Ectodermal cell (in vitro differentiated cells): Measurements from ENCODE around the gene SND1.

Experiments
- H3K27ac ChIP-seq: 2 replicates; pipeline ENCODE4 v1.7.0; 2013; ENCODE audit warnings: mild to moderate bottlenecking, low read depth, low read length; ENCODE audit not compliant: insufficient read depth, poor library complexity, severe bottlenecking
- H3K27me3 ChIP-seq: 2 replicates; pipeline ENCODE4 v1.7.0; 2013; ENCODE audit warnings: mild to moderate bottlenecking, low read length; ENCODE audit not compliant: insufficient read depth, control insufficient read depth, poor library complexity, severe bottlenecking
- H3K36me3 ChIP-seq: one replicate; pipeline ENCODE4 v1.7.0; 2013; ENCODE audit warnings: low read length; ENCODE audit not compliant: control insufficient read depth, insufficient read depth
- H3K4me1 ChIP-seq: one replicate; pipeline ENCODE4 v1.7.0; 2013; ENCODE audit warnings: low read length; ENCODE audit not compliant: control insufficient read depth, insufficient read depth
- H3K4me3 ChIP-seq: 2 replicates; pipeline ENCODE4 v1.7.0; 2013; ENCODE audit warnings: low read depth, low read length, control low read depth; ENCODE audit not compliant: insufficient read depth
- H3K9me3 ChIP-seq: 2 replicates; pipeline ENCODE4 v1.7.0; 2013; ENCODE audit warnings: mild to moderate bottlenecking, low read length, moderate library complexity; ENCODE audit not compliant: control insufficient read depth
- WGBS, 2 experiments: methylation state at CpG; one replicate each; pipeline ENCODE4 v1.1.7; 2013; ENCODE audit warnings: missing lambda C conversion rate in 2 of 2; 5-methylcytosine and 5-hydroxymethylcytosine counted together

The SND1 gene

GRCh38 chr7:127809261-127809702 is 157.3 kb downstream of the SND1 start:
- WGBS, 2 experiments: 88 to 90% methylated on average over 3 of the region's 3 CpGs
- Histone ChIP-seq H3K36me3 (no peaks in the 10 kb centered on the region), H3K4me3 (no peak overlapping the region), H3K9me3 (no peaks in the 10 kb centered on the region), H3K27me3 (no peaks in the 10 kb centered on the region), H3K4me1 (no peaks in the 10 kb centered on the region), H3K27ac (no peak overlapping the region)

- H3K36me3 ChIP-seq: no peaks in the 10 kb centered on the region
- no peaks in the 10 kb centered on the region for H3K4me1 ChIP-seq
- WGBS, 2 experiments: 100% methylated on average over 2 of the region's 2 CpGs; no CpG with 5 or more reads in 1 of the 2 experiments
- no peak overlapping the region for H3K4me3 ChIP-seq
- no peak overlapping the region for H3K27ac ChIP-seq
- no peaks in the 10 kb centered on the region for H3K9me3 ChIP-seq
- no peaks in the 10 kb centered on the region for H3K27me3 ChIP-seq
These were observed 158.1 kb downstream of the SND1 start for GRCh38 chr7:127810113-127810512.

- 98 to 99% methylated on average over 4 to 5 of the region's 5 CpGs for WGBS, 2 experiments
- no peaks in the 10 kb centered on the region for H3K36me3 ChIP-seq
- H3K4me3 ChIP-seq: no peak overlapping the region
- H3K27ac ChIP-seq: no peak overlapping the region
- no peaks in the 10 kb centered on the region for H3K4me1 ChIP-seq
- no peaks in the 10 kb centered on the region for H3K9me3 ChIP-seq
- H3K27me3 ChIP-seq: no peaks in the 10 kb centered on the region
These were observed 159.0 kb downstream of the SND1 start for GRCh38 chr7:127810696-127811660.

GRCh38 chr7:127812540-127812939 is 160.5 kb downstream of the SND1 start:
- Histone ChIP-seq H3K9me3 (no peaks in the 10 kb centered on the region), H3K27me3 (no peaks in the 10 kb centered on the region), H3K36me3 (no peaks in the 10 kb centered on the region), H3K27ac (no peak overlapping the region), H3K4me3 (no peak overlapping the region), H3K4me1 (no peaks in the 10 kb centered on the region)
- 89% methylated on average over 3 of the region's 3 CpGs for whole genome bisulfite sequencing, 2 experiments

GRCh38 chr7:127813991-127814541 is 162.1 kb downstream of the SND1 start:
- no peaks in the 10 kb centered on the region for H3K36me3 ChIP-seq
- no peak overlapping the region for H3K27ac ChIP-seq
- no peaks in the 10 kb centered on the region for H3K9me3 ChIP-seq
- H3K27me3 ChIP-seq: no peaks in the 10 kb centered on the region
- WGBS, 2 experiments: 90 to 97% methylated on average over 2 to 3 of the region's 4 CpGs
- no peak overlapping the region for H3K4me3 ChIP-seq
- no peaks in the 10 kb centered on the region for H3K4me1 ChIP-seq

- Histone ChIP-seq H3K4me3 (no peak overlapping the region), H3K27ac (no peak overlapping the region), H3K27me3 (no peaks in the 10 kb centered on the region), H3K36me3 (no peaks in the 10 kb centered on the region), H3K4me1 (peaks cover 14% of the 10 kb centered on the region), H3K9me3 (no peaks in the 10 kb centered on the region)
- 90 to 97% methylated on average over 2 to 3 of the region's 3 CpGs for WGBS, 2 experiments
These were observed 163.7 kb downstream of the SND1 start for GRCh38 chr7:127815631-127816145.

GRCh38 chr7:127816354-127817190 is 164.6 kb downstream of the SND1 start:
- Histone ChIP-seq H3K4me1 (peaks cover 19% of the 10 kb centered on the region), H3K27ac (no peak overlapping the region), H3K36me3 (no peaks in the 10 kb centered on the region), H3K9me3 (no peaks in the 10 kb centered on the region), H3K4me3 (no peak overlapping the region), H3K27me3 (no peaks in the 10 kb centered on the region)
- 90 to 93% methylated on average over 5 of the region's 5 CpGs for WGBS, 2 experiments

- Histone ChIP-seq H3K4me3 (no peak overlapping the region), H3K9me3 (no peaks in the 10 kb centered on the region), H3K27ac (no peak overlapping the region), H3K36me3 (no peaks in the 10 kb centered on the region), H3K4me1 (peaks cover 19% of the 10 kb centered on the region), H3K27me3 (no peaks in the 10 kb centered on the region)
- WGBS, 2 experiments: 97 to 98% methylated on average over 3 of the region's 3 CpGs
These were observed 165.5 kb downstream of the SND1 start for GRCh38 chr7:127817466-127817865.

GRCh38 chr7:127818306-127818705 is 166.3 kb downstream of the SND1 start:
- WGBS, 2 experiments: 93% methylated on average over 2 of the region's 2 CpGs
- Histone ChIP-seq H3K27ac (no peak overlapping the region), H3K4me1 (peaks cover 19% of the 10 kb centered on the region), H3K9me3 (no peaks in the 10 kb centered on the region), H3K27me3 (no peaks in the 10 kb centered on the region), H3K36me3 (no peaks in the 10 kb centered on the region), H3K4me3 (no peak overlapping the region)
